Measurements from ENCODE around the gene ELMOD1. TPM values are rescaled to one million over a fixed set of nuclear protein-coding genes. Genes with fewer than 3 reads are reported as not detected.

The ELMOD1 gene
- total RNA-seq, 1 donor from 2014 or later, result not detected

GRCh38 chr11:107623183-107623582 lies 32.2 kb downstream of the ELMOD1 start:
- Mint-ChIP-seq H3K36me3 (ENCODE audit: low read depth) (no peaks in the 10 kb centered on the region), H3K27ac (no peak overlapping the region), H3K4me3 (no peak overlapping the region), H3K4me1 (no peaks in the 10 kb centered on the region), H3K9me3 (no peaks in the 10 kb centered on the region), H3K27me3 (peaks cover 24% of the 10 kb centered on the region)
- POLR2A ChIA-PET, result no interaction called here
- CTCF ChIA-PET, result no interaction called here
- no peak for TF ChIP-seq CTCF (IDR thresholded peaks at IDR 0.05)
- ATAC-seq (ENCODE audit: low read depth) (no peak), DNase-seq (no peak)
- intact Hi-C loops (cut with micrococcal nuclease), result no loop called here

GRCh38 chr11:107624983-107625684 lies 34.2 kb downstream of the ELMOD1 start:
- H3K36me3 Mint-ChIP-seq (ENCODE audit: low read depth), result no peaks in the 10 kb centered on the region
- peaks cover 27% of the 10 kb centered on the region for H3K27me3 Mint-ChIP-seq
- no peaks in the 10 kb centered on the region for H3K9me3 Mint-ChIP-seq
- no peak overlapping the region for H3K4me3 Mint-ChIP-seq
- H3K27ac Mint-ChIP-seq, result no peak overlapping the region
- intact Hi-C loops (cut with micrococcal nuclease), result no loop called here
- ChIA-PET POLR2A (no interaction called here), CTCF (no interaction called here)
- no peak for DNase-seq
- H3K4me1 Mint-ChIP-seq, result no peaks in the 10 kb centered on the region
- ATAC-seq (ENCODE audit: low read depth), result no peak
- no peak for TF ChIP-seq CTCF (IDR thresholded peaks at IDR 0.05)

GRCh38 chr11:107625685-107625989 lies 34.7 kb downstream of the ELMOD1 start:
- H3K9me3 Mint-ChIP-seq, result no peaks in the 10 kb centered on the region
- peaks cover 23% of the 10 kb centered on the region for H3K27me3 Mint-ChIP-seq
- no peak for DNase-seq
- ChIA-PET POLR2A (no interaction called here), CTCF (no interaction called here)
- no peak overlapping the region for H3K4me3 Mint-ChIP-seq
- H3K27ac Mint-ChIP-seq, result no peak overlapping the region
- ATAC-seq (ENCODE audit: low read depth), result no peak
- H3K36me3 Mint-ChIP-seq (ENCODE audit: low read depth), result no peaks in the 10 kb centered on the region
- intact Hi-C loops (cut with micrococcal nuclease), result no loop called here
- TF ChIP-seq CTCF (IDR thresholded peaks at IDR 0.05), result no peak
- H3K4me1 Mint-ChIP-seq, result no peaks in the 10 kb centered on the region

GRCh38 chr11:107631043-107631442 lies 40.1 kb downstream of the ELMOD1 start:
- Mint-ChIP-seq H3K27ac (no peak overlapping the region), H3K4me1 (no peaks in the 10 kb centered on the region), H3K36me3 (ENCODE audit: low read depth) (no peaks in the 10 kb centered on the region), H3K4me3 (no peak overlapping the region), H3K27me3 (peaks cover 21% of the 10 kb centered on the region), H3K9me3 (no peaks in the 10 kb centered on the region)
- ATAC-seq (ENCODE audit: low read depth) (no peak), DNase-seq (no peak)
- CTCF ChIA-PET, result no interaction called here
- intact Hi-C loops (cut with micrococcal nuclease), result no loop called here
- POLR2A ChIA-PET, result no interaction called here
- TF ChIP-seq CTCF (IDR thresholded peaks at IDR 0.05), result no peak

- no peak overlapping the region for H3K4me3 Mint-ChIP-seq
- H3K27ac Mint-ChIP-seq, result no peak overlapping the region
- no peaks in the 10 kb centered on the region for H3K4me1 Mint-ChIP-seq
- H3K9me3 Mint-ChIP-seq, result no peaks in the 10 kb centered on the region
- DNase-seq (no peak), ATAC-seq (ENCODE audit: low read depth) (no peak)
- no peaks in the 10 kb centered on the region for H3K36me3 Mint-ChIP-seq (ENCODE audit: low read depth)
- no peak for TF ChIP-seq CTCF (IDR thresholded peaks at IDR 0.05)
- H3K27me3 Mint-ChIP-seq, result peaks cover 21% of the 10 kb centered on the region
- intact Hi-C loops (cut with micrococcal nuclease), result no loop called here
- POLR2A ChIA-PET, result no interaction called here
- CTCF ChIA-PET, result no interaction called here
These were observed 41.0 kb downstream of the ELMOD1 start for GRCh38 chr11:107631931-107632330.
